Activated T-cell treated with anti-CD3 and anti-CD28 coated beads, Interleukin-2, amount 50 U/mL, for 72 hours (primary cell): Measurements from ENCODE around the gene PTPRF. TPM values are rescaled to one million over a fixed set of nuclear protein-coding genes. Genes with fewer than 3 reads are reported as not detected.

Experiments used
- ATAC-seq, 2 donors: fragments of 150-1000 bp; cut with Tn5 transposase; replicated peaks in 1 of 2; 2 replicates each; pipeline ENCODE4 v1.10.0; 2021; ENCODE audit warnings: moderate library complexity in 2 of 2, mild to moderate bottlenecking in 1 of 2
- DNase-seq, 2 donors: peaks; one replicate each; pipeline ENCODE4 v3.0.0; 2021 to 2022; ENCODE audit warnings: mixed read lengths in 1 of 2
- H3K27ac Mint-ChIP-seq: one replicate; pipeline ENCODE4 v1.8.0; 2022; ENCODE audit warnings: mild to moderate bottlenecking, moderate library complexity, mixed read lengths
- H3K27me3 Mint-ChIP-seq: one replicate; pipeline ENCODE4 v1.8.0; 2022; ENCODE audit warnings: low read depth, mixed read lengths
- H3K36me3 Mint-ChIP-seq, 2 donors: one replicate each; pipeline ENCODE4 v1.8.0; 2022; ENCODE audit warnings: mixed read lengths in 2 of 2, mild to moderate bottlenecking in 1 of 2; ENCODE audit not compliant: insufficient read depth in 2 of 2
- H3K4me1 Mint-ChIP-seq: one replicate; pipeline ENCODE4 v1.8.0; 2022; ENCODE audit warnings: low read depth, mixed read lengths
- H3K4me3 Mint-ChIP-seq, 2 donors: one replicate each; pipeline ENCODE4 v1.8.0; 2022; ENCODE audit warnings: mild to moderate bottlenecking in 2 of 2, mixed read lengths in 2 of 2, moderate library complexity in 2 of 2
- H3K9me3 Mint-ChIP-seq, 2 donors: one replicate each; pipeline ENCODE4 v1.8.0; 2022; ENCODE audit warnings: mixed read lengths in 2 of 2
- total RNA-seq, 2 donors: library from RNA; stranded (reverse); gene quantifications; one replicate each; pipeline ENCODE4 v1.2.3, GENCODE V29; 2022

Gene PTPRF
- total RNA-seq, 2 donors from 2014 or later, result 2.2 to 6.2 TPM

DNA sequence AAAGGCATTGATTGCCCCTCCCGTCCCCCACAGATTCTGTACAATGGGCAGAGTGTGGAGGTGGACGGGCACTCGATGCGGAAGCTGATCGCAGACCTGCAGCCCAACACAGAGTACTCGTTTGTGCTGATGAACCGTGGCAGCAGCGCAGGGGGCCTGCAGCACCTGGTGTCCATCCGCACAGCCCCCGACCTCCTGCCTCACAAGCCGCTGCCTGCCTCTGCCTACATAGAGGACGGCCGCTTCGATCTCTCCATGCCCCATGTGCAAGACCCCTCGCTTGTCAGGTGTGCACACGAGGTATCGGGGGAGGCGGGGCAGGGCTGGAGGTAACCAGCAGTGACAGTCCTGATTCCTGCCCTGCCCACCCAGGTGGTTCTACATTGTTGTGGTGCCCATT, 74.5 kb downstream of the PTPRF start:
- DNase-seq, result no peak
- H3K36me3 Mint-ChIP-seq, result no peaks in the 10 kb centered on the region
- no peak overlapping the region for H3K27ac Mint-ChIP-seq
- H3K4me1 Mint-ChIP-seq, result no peaks in the 10 kb centered on the region
- H3K9me3 Mint-ChIP-seq, result no peaks in the 10 kb centered on the region
- ATAC-seq, result no peak
- H3K27me3 Mint-ChIP-seq, result no peaks in the 10 kb centered on the region
- no peak overlapping the region for H3K4me3 Mint-ChIP-seq

DNA sequence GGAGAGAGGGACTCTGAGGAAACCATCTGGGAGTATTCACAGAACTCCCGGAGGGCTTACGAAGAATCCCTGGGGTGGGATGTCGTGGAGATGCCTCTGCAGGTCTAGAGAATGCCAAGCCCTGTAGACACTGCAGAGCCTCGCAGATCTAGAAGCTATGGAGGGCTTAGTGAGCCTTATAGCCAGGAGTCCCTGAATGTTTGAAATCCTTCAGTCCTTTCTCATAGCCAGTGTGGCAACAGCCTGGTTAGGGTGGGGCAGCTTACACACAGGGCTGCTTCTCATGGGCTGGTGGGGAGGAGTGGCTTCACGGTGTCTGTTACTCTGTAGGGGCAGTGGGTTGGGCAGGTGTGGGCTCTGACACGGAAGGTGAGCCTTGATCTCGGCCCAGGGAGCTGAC, 75.1 kb downstream of the PTPRF start:
- H3K4me1 Mint-ChIP-seq, result no peaks in the 10 kb centered on the region
- H3K27ac Mint-ChIP-seq, result no peak overlapping the region
- H3K9me3 Mint-ChIP-seq, result no peaks in the 10 kb centered on the region
- no peak for DNase-seq
- no peaks in the 10 kb centered on the region for H3K36me3 Mint-ChIP-seq
- ATAC-seq, result no peak
- H3K4me3 Mint-ChIP-seq, result no peak overlapping the region
- no peaks in the 10 kb centered on the region for H3K27me3 Mint-ChIP-seq

DNA sequence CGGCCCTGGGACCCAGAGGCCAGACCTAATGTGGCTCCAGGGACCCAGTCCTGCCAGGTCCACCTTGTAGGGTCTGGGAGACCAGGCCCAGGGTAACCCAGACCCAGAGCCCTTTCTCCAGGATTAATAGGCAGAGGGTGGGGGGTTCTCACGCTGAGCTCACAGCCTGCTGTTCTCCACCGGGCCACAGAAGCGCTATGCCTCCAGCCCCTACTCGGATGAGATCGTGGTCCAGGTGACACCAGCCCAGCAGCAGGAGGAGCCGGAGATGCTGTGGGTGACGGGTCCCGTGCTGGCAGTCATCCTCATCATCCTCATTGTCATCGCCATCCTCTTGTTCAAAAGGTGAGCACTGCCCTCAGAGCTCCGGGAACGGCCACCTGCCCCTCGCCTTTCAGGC, 75.9 kb downstream of the PTPRF start:
- Mint-ChIP-seq H3K9me3 (no peaks in the 10 kb centered on the region), H3K4me1 (no peaks in the 10 kb centered on the region), H3K27me3 (no peaks in the 10 kb centered on the region), H3K27ac (no peak overlapping the region), H3K4me3 (no peak overlapping the region), H3K36me3 (no peaks in the 10 kb centered on the region)
- ATAC-seq (no peak), DNase-seq (no peak)

DNA sequence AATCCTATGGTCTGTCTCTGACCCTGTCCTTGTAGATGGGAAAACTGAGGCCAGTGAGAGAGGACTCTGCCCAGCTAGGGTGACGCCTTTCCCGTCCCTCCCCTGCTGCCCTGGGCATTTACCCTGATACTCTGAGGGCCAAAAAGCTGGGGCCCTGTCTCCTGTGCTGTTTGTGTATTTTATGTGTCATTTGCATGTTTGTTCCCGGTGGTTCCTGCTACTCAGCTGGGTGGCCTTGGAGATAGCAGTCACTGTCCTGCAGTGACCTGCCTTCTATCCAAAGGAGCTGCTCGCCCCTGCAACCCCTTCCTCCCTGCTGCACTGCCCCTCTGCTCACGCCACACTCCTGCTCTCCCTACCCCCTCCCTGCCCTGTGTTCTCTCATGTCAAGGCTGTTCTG, 78.1 kb downstream of the PTPRF start:
- Mint-ChIP-seq H3K9me3 (no peaks in the 10 kb centered on the region), H3K27ac (no peak overlapping the region)

DNA sequence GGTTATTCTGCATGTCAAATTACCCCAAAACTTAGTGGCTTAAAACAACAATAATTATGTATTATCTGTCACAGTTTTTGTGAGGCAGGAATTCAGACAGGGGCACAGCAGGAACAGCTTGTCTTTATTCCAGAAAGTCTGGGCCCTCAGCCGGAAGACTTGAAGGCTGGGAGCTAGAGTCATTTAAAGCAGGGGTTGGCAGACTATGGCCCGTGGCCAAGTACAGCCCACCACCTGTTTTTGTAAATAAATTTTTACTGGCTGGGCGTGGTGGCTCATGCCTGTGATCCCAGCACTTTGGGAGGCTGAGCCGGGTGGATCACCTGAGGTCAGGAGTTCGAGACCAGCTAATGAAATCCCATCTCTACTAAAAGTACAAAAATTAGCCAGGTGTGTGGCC, 79.7 kb downstream of the PTPRF start:
- Mint-ChIP-seq H3K9me3 (no peaks in the 10 kb centered on the region), H3K27me3 (no peaks in the 10 kb centered on the region), H3K4me1 (no peaks in the 10 kb centered on the region), H3K4me3 (no peak overlapping the region), H3K27ac (no peak overlapping the region), H3K36me3 (no peaks in the 10 kb centered on the region)
- DNase-seq (no peak), ATAC-seq (no peak)

More for the DNA sequence above, 78.1 kb downstream of the PTPRF start:
- H3K4me3 Mint-ChIP-seq, result no peak overlapping the region
- no peak for ATAC-seq
- no peaks in the 10 kb centered on the region for H3K36me3 Mint-ChIP-seq
- no peaks in the 10 kb centered on the region for H3K4me1 Mint-ChIP-seq
- DNase-seq, result no peak
- no peaks in the 10 kb centered on the region for H3K27me3 Mint-ChIP-seq

DNA sequence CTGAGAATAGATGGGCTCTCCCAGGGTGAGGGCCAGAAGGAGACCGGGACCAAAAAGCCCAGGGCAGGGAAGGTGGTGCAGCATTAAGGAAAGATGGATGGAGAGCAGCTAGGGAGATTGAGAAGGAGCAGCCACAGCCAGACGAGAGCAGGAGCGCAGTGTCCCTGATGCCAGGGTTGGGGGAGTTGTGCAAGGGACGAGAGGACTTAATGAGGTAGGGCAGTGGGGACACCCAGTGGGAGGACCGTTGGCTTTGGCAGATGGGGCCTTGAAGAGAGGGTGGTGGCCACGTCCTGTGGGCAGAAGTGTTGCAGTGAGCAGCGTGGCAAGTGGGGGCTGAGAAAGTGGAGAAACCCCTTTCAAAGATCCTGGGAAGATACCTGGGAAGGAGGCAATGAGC, 81.3 kb downstream of the PTPRF start:
- Mint-ChIP-seq H3K36me3 (no peaks in the 10 kb centered on the region), H3K4me1 (no peaks in the 10 kb centered on the region), H3K4me3 (no peak overlapping the region), H3K27me3 (no peaks in the 10 kb centered on the region), H3K27ac (no peak overlapping the region), H3K9me3 (no peaks in the 10 kb centered on the region)
- no peak for DNase-seq
- no peak for ATAC-seq

DNA sequence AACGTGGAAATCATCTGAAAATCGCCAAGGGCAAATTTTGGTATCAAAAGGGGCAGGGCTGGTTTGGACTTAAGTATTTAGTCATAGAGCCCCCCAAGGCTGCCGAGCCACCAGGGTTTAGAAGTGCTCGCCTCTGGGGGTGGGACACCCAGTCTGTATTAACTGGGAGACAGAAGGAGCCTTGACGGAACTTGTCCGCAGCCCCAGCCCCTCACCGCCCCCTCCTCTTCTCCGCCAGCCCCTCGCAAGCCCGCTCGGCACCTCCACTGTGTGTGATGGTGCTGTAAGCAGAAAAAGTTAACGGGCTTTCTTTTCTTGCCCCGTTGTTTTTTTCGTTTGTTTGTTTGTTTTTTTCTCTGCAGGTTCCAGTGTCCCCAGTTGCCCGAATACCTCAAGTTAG, 81.7 kb downstream of the PTPRF start:
- Mint-ChIP-seq H3K27ac (no peak overlapping the region), H3K9me3 (no peaks in the 10 kb centered on the region), H3K4me3 (no peak overlapping the region), H3K4me1 (no peaks in the 10 kb centered on the region), H3K27me3 (no peaks in the 10 kb centered on the region), H3K36me3 (no peaks in the 10 kb centered on the region)
- no peak for DNase-seq
- no peak for ATAC-seq

DNA sequence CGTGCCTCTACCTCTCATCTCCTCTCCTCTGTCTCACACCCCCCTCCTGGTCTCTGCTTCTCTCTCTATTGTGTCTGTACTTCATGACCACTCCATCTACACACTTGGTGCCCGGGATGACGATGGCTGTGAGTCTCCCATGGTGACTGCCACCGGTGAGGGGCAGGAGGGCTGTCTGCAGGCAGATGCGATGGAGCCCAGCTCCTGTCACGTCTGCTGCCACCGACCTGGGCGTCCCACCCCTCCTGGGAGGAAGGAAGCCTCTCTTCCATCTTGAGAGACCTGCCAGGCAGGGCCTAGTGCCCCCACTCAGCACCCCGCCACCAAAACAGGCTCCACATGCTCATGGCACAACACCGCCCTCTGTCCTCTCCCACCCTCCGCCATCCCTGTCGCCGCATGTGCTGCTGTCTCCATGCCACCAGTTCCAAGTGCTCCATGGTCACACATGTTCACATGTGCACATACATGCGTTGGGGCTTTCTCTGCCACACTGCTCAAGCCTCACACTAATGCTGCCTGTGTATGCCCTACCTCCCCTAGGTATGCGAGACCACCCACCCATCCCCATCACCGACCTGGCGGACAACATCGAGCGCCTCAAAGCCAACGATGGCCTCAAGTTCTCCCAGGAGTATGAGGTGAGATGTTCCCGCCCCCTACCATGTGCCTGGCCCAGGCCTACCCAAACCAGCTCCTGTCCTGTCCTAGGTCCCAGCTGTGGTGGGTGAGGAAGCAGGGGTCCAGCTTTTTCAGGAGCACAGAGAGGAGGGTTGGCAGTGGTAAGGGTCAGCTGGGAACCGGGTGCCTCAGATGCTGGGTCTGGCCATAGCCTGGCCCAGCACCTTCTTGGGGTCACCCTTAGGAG, 82.6 kb downstream of the PTPRF start:
- Mint-ChIP-seq H3K4me3 (no peak overlapping the region), H3K36me3 (no peaks in the 10 kb centered on the region), H3K9me3 (no peaks in the 10 kb centered on the region), H3K4me1 (no peaks in the 10 kb centered on the region), H3K27ac (no peak overlapping the region), H3K27me3 (no peaks in the 10 kb centered on the region)
- no peak for ATAC-seq
- no peak for DNase-seq

DNA sequence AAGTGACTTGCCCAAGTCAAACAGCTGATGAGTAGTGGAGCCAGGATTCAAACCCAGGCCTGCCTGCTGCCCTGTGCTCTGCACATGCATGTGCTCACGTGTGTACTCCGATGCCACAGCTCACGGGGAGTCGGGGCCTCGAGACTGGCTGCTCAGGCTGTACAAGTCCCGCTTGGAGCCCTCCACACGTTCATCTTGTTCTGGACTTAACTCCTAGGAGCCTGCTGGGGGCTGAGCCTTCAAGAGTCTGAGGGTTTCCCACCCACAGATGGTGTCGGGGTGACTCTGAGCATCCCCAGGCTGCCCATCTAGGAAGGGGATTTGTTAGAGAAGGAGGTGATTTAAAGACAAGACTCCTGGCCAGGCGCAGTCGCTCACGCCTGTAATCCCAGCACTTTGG, 83.5 kb downstream of the PTPRF start:
- ATAC-seq (no peak), DNase-seq (no peak)
- Mint-ChIP-seq H3K27me3 (no peaks in the 10 kb centered on the region), H3K9me3 (no peaks in the 10 kb centered on the region), H3K27ac (no peak overlapping the region), H3K4me1 (no peaks in the 10 kb centered on the region), H3K36me3 (no peaks in the 10 kb centered on the region), H3K4me3 (no peak overlapping the region)

DNA sequence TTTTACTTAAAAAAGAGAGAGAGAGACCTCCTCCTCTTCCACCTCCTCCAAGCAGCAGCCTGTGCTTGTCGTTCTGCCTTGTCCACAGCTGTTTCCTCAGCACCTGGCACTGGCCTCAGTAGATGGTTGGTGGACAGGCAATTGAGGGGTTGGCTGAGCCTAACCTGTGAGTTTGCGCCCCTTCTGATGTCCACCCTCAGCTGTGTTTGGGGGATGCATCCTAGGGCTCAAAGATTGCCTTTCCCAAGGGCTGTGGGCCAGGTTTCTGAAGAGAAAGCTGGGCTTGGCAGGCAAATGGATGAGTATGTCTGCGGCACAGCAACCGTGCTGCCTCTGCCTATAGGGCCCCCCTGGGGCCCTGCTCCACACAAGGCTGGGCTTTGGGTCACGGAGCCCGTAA, 84.2 kb downstream of the PTPRF start:
- Mint-ChIP-seq H3K27me3 (no peaks in the 10 kb centered on the region), H3K36me3 (no peaks in the 10 kb centered on the region), H3K4me3 (no peak overlapping the region), H3K9me3 (no peaks in the 10 kb centered on the region), H3K27ac (no peak overlapping the region), H3K4me1 (no peaks in the 10 kb centered on the region)
- no peak for ATAC-seq
- no peak for DNase-seq

DNA sequence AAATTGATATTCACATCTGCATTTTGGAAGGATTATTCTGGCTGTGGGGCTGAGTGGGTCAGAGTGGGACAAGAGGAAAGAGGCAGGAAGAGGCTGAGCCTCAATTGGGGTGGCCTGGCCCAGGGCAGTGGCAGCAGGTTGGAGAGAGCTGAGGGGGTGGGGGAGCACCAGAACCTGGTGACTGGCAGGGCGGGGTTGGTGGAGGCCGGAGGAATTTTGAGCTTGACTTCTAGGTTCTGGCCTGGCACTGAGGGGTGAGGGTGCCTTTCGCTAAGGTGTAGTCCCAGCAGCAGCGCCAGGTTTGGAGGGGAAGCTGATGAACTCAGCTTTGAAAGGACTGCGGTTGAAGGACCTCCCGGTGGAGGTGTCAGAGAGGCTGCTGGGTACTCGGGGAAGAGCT, 85.7 kb downstream of the PTPRF start:
- no peak overlapping the region for H3K4me3 Mint-ChIP-seq
- H3K9me3 Mint-ChIP-seq, result no peaks in the 10 kb centered on the region
- H3K36me3 Mint-ChIP-seq, result no peaks in the 10 kb centered on the region
- ATAC-seq, result no peak
- no peak overlapping the region for H3K27ac Mint-ChIP-seq
- no peak for DNase-seq
- no peaks in the 10 kb centered on the region for H3K4me1 Mint-ChIP-seq
- H3K27me3 Mint-ChIP-seq, result no peaks in the 10 kb centered on the region

DNA sequence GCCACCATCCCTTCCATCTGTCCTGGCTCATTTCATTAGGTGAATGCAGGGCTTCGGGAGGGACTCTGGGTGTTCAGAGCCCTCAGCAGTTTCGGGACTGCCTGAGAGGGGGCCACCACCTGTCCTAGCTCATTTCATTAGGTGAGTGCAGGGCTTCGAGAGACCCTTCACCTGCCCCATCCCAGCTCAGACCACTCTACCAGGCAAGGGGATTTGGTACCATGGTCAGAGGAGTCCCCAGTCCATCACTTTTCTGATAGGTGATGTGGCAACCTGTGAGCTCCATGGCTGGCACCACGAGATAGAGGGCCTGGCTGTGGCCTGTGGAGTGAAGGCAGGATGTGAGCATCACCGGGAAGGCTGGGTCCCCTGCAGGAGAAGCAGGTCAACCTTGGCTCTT, 86.3 kb downstream of the PTPRF start:
- Mint-ChIP-seq H3K9me3 (no peaks in the 10 kb centered on the region), H3K36me3 (no peaks in the 10 kb centered on the region), H3K27me3 (no peaks in the 10 kb centered on the region), H3K4me3 (no peak overlapping the region), H3K4me1 (no peaks in the 10 kb centered on the region), H3K27ac (no peak overlapping the region)
- ATAC-seq, result no peak
- DNase-seq, result no peak

DNA sequence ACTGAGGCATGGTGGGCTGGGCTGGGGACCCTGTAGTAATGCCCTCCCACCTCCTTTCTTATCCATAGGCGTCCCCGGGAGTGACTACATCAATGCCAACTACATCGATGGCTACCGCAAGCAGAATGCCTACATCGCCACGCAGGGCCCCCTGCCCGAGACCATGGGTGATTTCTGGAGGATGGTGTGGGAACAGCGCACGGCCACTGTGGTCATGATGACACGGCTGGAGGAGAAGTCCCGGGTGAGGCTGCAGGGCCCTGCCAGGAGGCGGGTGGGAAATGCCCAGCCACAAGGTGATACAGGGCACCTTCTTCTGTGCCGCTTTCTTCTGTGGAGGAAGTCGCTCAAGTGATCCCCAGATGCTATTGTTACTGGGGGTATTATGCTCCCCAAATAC, 87.0 kb downstream of the PTPRF start:
- DNase-seq (no peak), ATAC-seq (no peak)
- Mint-ChIP-seq H3K36me3 (no peaks in the 10 kb centered on the region), H3K4me1 (no peaks in the 10 kb centered on the region), H3K9me3 (no peaks in the 10 kb centered on the region), H3K4me3 (no peak overlapping the region), H3K27me3 (no peaks in the 10 kb centered on the region), H3K27ac (no peak overlapping the region)
